ENCODE results near the gene ADM. TPM values are rescaled to one million over a fixed set of nuclear protein-coding genes. Genes with fewer than 3 reads are reported as not detected.

Gene ADM
- total RNA-seq, 8 experiments from 2014 or later, result 3.6 to 131 (median 31.3) TPM

DNA sequence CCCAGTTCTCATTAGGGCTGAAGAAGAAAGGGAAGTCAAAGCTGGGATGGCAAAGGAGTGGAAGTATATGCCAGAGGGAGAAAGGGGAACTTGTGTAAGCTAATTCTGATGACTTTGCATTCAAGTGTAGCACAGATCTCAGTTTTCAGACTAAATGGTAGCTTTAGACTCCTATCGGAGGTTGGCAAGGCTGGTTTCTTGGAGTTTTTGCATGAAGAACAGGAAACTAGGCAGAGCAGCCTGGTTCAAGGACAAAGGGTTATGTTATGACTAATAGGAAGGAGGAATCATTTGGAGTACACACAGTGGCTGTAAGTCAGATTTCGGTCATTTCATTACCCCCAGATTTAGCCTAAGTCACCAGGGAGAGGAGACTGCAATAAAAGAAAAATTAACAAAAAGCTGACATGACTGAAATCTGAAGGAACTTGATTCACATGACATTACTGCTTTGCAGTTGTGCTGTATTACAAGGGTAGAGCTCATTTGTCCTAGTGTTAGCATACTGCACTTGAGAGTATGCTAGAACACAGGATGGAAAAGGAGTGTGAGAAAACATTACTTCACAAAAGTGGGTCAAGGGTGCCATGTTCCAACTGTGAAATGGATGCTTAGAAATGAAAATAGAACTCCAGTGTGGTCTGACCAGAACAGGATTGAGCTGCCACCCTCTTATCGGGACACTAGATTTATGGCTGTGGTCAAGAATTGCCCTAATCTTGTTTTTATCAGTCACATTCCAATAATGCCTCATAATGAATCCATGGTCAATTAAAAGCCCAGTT is 23.6 kb downstream of the ADM start:
- Histone ChIP-seq H3K4me1 (replicated peaks in 1 of 2) (no peaks in the 10 kb centered on the region), H3K27ac (no peak overlapping the region), H3K4me3 (no peak overlapping the region)
- no peak for ATAC-seq (replicated peaks in 6 of 8)
- in situ Hi-C loops (cut with MboI; ENCODE audit: low pct_unique_long_range_greater_than_20kb in 2 of 9, low sequenced_read_pairs in 9 of 9, unreplicated experiment in 9 of 9), result no loop called here
- 30 to 95% (median 62%) methylated on average over 1 to 3 of the region's 3 CpGs; no CpG with 5 or more reads in 1 of the 10 experiments for WGBS, 10 experiments

DNA sequence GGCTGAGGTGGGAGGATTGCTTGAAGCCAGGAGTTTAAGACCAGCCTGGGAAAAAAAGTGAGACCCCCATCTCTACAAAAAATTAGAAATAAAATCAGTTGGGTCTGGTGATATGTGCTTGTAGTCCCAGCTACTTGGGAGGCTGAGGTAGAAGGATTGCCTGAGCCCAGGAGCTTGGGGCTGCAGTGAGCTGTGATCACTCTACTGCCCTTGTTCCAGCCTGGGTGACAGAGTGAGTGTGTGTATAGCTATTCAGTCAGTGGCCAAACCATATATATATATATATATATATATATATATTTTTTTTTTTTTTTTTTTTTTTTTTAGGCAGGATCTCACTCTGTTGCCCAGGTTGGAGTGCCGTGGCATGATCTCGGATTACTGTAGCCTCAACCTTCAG is 24.5 kb downstream of the ADM start:
- in situ Hi-C loops (cut with MboI; ENCODE audit: low pct_unique_long_range_greater_than_20kb in 2 of 9, low sequenced_read_pairs in 9 of 9, unreplicated experiment in 9 of 9), result no loop called here
- Histone ChIP-seq H3K4me3 (no peak overlapping the region), H3K27ac (no peak overlapping the region), H3K4me1 (replicated peaks in 1 of 2) (no peaks in the 10 kb centered on the region)
- ATAC-seq (replicated peaks in 6 of 8), result no peak
- WGBS, 10 experiments, result 80% methylated on average over 2 of the region's 2 CpGs; no CpG with 5 or more reads in 9 of the 10 experiments

DNA sequence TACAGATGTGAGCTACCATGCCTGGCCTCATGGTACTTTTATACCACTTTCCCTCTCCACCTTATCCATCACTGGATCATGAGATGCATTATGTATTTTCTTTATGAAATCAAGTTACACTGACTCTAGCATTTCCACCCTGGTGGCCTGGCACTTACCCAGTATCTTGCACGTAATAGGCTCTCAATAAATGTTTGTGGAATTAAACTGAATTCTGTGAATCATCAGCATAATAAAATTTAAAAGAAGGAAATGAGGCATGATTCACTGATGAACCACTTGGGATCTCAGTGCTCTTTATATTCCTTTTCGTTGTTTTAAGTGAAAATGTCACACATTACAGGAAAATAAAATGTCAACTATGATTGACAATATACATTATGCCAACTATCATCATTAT is 25.1 kb downstream of the ADM start:
- Histone ChIP-seq H3K4me1 (replicated peaks in 1 of 2) (no peaks in the 10 kb centered on the region), H3K27ac (no peak overlapping the region), H3K4me3 (no peak overlapping the region)
- 8 to 100% (median 63%) methylated on average over 1 to 2 of the region's 2 CpGs for WGBS, 10 experiments
- in situ Hi-C loops (cut with MboI; ENCODE audit: low pct_unique_long_range_greater_than_20kb in 2 of 9, low sequenced_read_pairs in 9 of 9, unreplicated experiment in 9 of 9), result no loop called here
- ATAC-seq (replicated peaks in 6 of 8), result no peak

DNA sequence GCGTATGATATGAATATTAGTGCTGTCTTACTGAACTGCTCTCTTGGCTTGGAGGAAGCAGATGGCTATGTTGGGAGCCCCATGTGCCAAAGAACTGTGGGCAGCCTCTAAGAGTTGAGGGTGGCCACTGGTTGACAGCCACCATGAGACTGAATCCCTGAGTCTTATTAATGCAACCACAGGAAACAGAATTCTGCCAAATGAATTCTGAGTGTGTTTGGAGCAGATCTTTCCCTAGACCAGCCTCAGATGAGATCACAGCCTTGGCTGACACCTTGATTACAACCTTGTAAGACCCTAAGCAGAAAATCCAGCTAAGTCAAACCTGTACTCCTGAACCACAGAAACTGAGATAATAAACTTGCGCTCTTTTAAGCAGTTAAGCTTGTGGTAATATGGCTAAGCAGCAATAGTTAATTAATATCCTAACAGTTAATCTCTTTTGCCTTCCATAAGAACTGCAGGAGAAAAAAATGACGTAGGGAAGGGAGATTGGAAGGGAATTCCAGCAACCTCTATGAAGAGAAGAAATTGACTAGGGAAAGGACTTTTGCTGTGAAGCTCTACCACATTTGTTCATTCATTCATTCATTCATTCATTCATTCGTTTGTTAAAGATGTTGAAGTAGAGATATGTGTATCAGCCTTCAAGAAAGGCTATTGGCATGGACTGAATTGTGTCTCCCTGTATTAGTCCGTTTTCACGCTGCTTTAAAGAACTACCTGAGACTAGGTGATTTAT is 26.8 kb downstream of the ADM start:
- in situ Hi-C loops (cut with MboI; ENCODE audit: low pct_unique_long_range_greater_than_20kb in 2 of 9, low sequenced_read_pairs in 9 of 9, unreplicated experiment in 9 of 9), result no loop called here
- no peaks in the 10 kb centered on the region for H3K4me1 ChIP-seq (replicated peaks in 1 of 2)
- no peak overlapping the region for H3K27ac ChIP-seq
- 63 to 100% (median 84%) methylated on average over 2 to 6 of the region's 6 CpGs for WGBS, 10 experiments
- ATAC-seq (replicated peaks in 6 of 8), result no peak
- no peak overlapping the region for H3K4me3 ChIP-seq

DNA sequence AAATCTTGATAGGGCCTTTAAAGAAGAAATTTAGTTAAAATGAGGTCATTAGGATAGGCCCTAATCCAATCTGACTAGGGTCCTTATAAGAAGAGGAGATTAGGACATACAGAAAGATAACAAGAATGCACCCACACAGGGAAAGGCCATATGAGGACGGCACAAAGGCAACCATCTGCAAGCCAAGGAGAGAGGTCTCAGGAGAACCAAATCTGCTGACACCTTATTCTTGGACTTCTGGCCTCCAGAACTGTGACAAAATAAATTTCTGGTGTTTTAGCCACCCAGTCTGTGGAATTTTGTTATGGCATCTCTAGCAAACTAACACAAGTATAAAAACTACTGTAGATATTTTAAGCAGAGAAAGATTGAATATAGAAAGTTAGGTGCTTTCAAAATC is 28.6 kb downstream of the ADM start:
- in situ Hi-C loops (cut with MboI; ENCODE audit: low pct_unique_long_range_greater_than_20kb in 2 of 9, low sequenced_read_pairs in 9 of 9, unreplicated experiment in 9 of 9), result no loop called here
- H3K4me3 ChIP-seq, result no peak overlapping the region
- 17 to 100% (median 63%) methylated on average over 1 of the region's 1 CpG; no CpG with 5 or more reads in 4 of the 10 experiments for WGBS, 10 experiments
- H3K4me1 ChIP-seq (replicated peaks in 1 of 2), result no peaks in the 10 kb centered on the region
- no peak overlapping the region for H3K27ac ChIP-seq
- ATAC-seq (replicated peaks in 6 of 8), result no peak

DNA sequence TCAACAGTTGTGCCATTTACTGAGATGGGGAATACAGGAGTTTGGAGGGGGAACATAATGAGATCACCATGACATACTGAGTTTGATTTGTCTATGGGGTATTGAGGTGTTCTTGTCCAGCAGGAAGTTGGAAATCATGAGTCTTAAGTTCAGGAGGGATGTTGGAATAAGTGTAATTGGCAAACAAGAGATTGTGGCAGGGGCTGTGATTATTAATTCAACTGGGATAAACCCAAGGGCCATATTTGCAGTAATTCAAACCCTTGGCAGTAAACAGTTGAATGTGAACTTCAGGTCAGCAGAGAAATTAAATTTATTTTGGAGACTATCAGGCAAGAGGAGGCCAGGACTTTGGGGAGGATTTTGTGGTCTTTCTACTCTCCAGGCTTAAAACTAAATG is 33.4 kb downstream of the ADM start:
- H3K4me1 ChIP-seq (replicated peaks in 1 of 2), result no peaks in the 10 kb centered on the region
- in situ Hi-C loops (cut with MboI; ENCODE audit: low pct_unique_long_range_greater_than_20kb in 2 of 9, low sequenced_read_pairs in 9 of 9, unreplicated experiment in 9 of 9), result no loop called here
- no peak overlapping the region for H3K4me3 ChIP-seq
- H3K27ac ChIP-seq, result no peak overlapping the region
- ATAC-seq (replicated peaks in 6 of 8), result no peak

DNA sequence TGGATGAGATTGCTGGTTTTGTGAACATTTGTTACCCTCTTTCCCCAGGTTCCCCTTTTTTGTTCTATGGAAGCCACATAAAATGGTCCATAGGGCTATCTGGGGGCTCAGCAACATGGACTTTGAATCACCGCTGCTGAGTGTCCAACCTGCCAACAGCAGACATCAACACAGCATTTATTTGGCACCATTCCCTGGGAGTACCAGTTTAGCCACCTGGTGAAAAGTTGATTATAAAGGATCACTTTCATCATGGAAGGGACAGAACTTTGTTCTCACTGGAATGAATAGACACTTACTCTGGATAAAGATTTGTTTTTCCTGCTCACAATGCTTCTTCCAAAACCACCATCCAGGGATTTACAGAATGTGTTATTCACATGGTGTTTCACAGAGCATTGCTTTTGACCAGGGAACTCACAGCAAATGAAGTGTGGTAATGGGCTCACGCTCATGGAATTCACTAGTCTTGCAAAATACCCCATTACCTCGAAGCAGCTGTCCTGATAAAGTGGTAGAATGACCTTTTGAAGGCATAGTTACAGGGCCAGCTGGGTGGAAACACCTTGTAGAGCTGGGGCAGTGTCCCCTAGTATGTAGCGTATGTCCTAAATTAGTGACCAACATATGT is 43.9 kb downstream of the ADM start:
- in situ Hi-C loops (cut with MboI; ENCODE audit: low pct_unique_long_range_greater_than_20kb in 2 of 9, low sequenced_read_pairs in 9 of 9, unreplicated experiment in 9 of 9), result no loop called here
- Histone ChIP-seq H3K27ac (no peak overlapping the region), H3K4me3 (no peak overlapping the region), H3K4me1 (replicated peaks in 1 of 2) (peaks cover 11 to 12% of the 10 kb centered on the region in 2 donors)
- 0 to 100% (median 65%) methylated on average over 1 to 3 of the region's 4 CpGs; no CpG with 5 or more reads in 2 of the 10 experiments for WGBS, 10 experiments
- ATAC-seq (replicated peaks in 6 of 8), result no peak

DNA sequence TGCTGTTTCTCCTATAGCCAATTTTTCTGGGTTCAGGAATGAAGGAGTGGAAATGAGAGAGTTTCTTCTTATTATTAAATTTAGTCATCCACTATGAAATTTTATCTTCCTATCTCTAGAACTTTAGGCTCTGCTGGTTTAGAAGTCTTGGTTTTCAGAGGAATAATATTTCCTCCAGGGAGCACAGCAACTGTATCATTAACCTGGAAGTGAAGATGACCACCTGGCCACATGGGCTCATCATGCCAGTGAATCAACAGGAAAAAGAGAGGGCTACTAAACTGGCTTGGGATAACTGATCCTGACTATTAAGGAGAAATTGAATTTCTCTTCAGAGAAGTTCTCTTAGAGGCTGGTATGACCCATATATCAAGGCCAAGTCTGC is 44.4 kb downstream of the ADM start:
- H3K4me3 ChIP-seq, result no peak overlapping the region
- no peak overlapping the region for H3K27ac ChIP-seq
- in situ Hi-C loops (cut with MboI; ENCODE audit: low pct_unique_long_range_greater_than_20kb in 2 of 9, low sequenced_read_pairs in 9 of 9, unreplicated experiment in 9 of 9), result no loop called here
- ATAC-seq (replicated peaks in 6 of 8), result no peak
- H3K4me1 ChIP-seq (replicated peaks in 1 of 2), result peaks cover 11 to 12% of the 10 kb centered on the region in 2 donors

DNA sequence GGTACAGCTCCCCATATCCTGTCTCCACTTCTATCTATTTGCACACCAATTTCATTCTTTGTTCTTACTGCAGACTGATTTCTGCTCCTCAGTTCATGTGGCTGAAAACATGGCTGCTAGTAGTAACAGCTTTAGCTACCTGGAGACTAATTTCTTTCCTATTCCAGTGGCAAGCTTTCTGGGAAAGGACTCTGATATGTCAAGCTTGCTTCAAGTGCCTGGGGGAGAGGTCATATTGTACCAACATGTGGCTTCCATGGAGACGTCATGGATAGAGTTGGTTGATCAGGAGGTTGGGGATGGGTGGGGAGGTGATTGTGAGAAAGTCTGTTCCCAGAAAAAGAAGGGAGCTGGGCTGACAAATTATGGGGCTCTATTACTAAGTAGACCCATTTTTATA is 44.9 kb downstream of the ADM start:
- Histone ChIP-seq H3K4me3 (no peak overlapping the region), H3K27ac (no peak overlapping the region), H3K4me1 (replicated peaks in 1 of 2) (peaks cover 11 to 12% of the 10 kb centered on the region in 2 donors)
- ATAC-seq (replicated peaks in 6 of 8), result no peak
- 40 to 100% (median 72%) methylated on average over 1 of the region's 1 CpG; no CpG with 5 or more reads in 4 of the 10 experiments for WGBS, 10 experiments
- in situ Hi-C loops (cut with MboI; ENCODE audit: low pct_unique_long_range_greater_than_20kb in 2 of 9, low sequenced_read_pairs in 9 of 9, unreplicated experiment in 9 of 9), result no loop called here

DNA sequence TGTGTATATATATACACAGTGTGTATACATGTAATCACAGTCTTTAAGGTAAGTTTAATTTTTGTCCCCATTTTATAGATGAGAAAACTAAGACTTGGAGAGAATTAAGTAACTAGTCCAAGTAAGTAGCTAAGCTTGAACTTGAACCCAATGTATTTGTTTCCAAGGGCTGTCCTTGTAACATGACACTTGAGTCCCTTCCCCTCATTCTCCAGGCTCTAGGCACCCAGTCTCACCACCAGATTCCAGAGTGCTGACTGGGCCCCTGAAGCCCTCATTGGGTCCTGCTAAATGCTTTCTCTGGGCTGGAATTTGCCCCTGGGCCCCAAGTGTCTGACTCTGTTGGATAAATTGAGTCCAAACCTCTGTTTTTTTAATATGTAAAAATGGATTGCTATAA is 45.5 kb downstream of the ADM start:
- ATAC-seq (replicated peaks in 6 of 8), result peak in 1 of 8 experiments; percentile 30
- Histone ChIP-seq H3K27ac (no peak overlapping the region), H3K4me1 (replicated peaks in 1 of 2) (peaks cover 11 to 12% of the 10 kb centered on the region in 2 donors), H3K4me3 (no peak overlapping the region)
- in situ Hi-C loops (cut with MboI; ENCODE audit: low pct_unique_long_range_greater_than_20kb in 2 of 9, low sequenced_read_pairs in 9 of 9, unreplicated experiment in 9 of 9), result no loop called here

DNA sequence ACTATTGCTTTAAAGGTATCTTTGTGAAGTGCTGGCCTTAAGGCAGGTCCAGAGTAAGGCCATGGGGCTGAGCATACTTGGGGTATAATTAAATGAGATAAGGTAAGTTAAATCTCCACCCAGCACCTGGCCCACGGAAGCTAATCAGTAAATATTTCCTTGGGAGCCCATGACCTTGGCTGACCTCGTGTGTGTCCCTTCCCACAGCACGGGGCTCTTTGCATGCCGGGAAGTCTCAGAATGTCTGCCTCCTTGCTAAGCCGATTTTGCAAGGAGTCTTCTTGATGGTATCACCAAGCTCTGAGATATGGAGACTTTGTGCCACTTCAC is 46.5 kb downstream of the ADM start:
- H3K4me1 ChIP-seq (replicated peaks in 1 of 2), result peaks cover 11 to 12% of the 10 kb centered on the region in 2 donors
- WGBS, 10 experiments, result 0 to 40% (median 17%) methylated on average over 1 to 5 of the region's 5 CpGs; no CpG with 5 or more reads in 3 of the 10 experiments
- no peak overlapping the region for H3K4me3 ChIP-seq
- H3K27ac ChIP-seq, result peak overlapping the region; percentile 45 to 46
- ATAC-seq (replicated peaks in 6 of 8), result no peak
- in situ Hi-C loops (cut with MboI; ENCODE audit: low pct_unique_long_range_greater_than_20kb in 2 of 9, low sequenced_read_pairs in 9 of 9, unreplicated experiment in 9 of 9), result no loop called here

DNA sequence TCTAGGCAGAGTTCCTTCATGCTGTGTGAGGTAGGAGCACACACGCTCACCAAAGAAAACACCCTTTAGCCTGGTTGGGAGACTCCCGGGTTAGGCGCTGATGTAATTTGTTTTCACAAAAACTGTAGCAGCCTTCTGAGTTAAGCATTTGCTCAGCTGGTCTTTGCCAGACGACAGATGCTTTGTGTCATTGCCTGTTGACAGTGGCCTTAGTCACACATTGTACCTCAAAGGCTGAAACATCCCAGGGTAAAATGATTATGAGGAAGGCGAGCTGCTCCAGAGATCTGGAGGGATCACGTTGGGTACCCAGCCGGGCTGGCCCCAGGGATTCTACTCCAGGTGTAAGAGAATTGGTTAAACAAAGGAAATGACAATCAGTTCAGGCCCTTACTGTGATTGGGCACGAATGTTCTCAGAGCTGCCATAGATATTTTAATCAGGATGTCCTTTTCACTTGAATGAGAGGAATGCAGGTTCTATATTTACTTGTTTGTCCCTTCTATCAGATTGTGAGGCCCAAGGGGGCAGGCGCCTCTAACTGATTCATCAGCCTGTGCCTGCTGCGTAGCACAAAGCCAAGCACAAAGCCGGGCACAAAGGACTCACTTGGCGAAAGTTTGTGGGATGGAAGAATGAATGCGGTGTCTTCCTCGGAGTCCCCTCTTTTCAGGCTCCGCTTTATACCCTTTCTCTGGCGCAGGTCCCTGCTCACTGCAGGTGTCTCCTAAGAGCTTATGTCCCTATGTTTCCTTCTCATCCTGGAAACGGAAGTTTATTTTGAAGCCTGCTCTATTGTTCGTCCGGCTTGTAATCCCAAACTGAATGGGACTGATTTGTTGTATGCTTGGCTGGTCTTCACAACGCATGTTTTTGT is 47.1 kb downstream of the ADM start:
- H3K4me1 ChIP-seq (replicated peaks in 1 of 2), result peaks cover 11 to 12% of the 10 kb centered on the region in 2 donors
- H3K4me3 ChIP-seq, result no peak overlapping the region
- H3K27ac ChIP-seq, result peak overlapping the region; percentile 46 to 50
- ATAC-seq (replicated peaks in 6 of 8), result peak in 7 of 8 experiments; percentile 79 to 96 (median 94)
- in situ Hi-C loops (cut with MboI; ENCODE audit: low pct_unique_long_range_greater_than_20kb in 2 of 9, low sequenced_read_pairs in 9 of 9, unreplicated experiment in 9 of 9), result no loop called here
- 15 to 86% (median 34%) methylated on average over 5 to 18 of the region's 20 CpGs; no CpG with 5 or more reads in 1 of the 10 experiments for WGBS, 10 experiments
